ENCODE results near the gene LONRF2.

The LONRF2 gene

DNA sequence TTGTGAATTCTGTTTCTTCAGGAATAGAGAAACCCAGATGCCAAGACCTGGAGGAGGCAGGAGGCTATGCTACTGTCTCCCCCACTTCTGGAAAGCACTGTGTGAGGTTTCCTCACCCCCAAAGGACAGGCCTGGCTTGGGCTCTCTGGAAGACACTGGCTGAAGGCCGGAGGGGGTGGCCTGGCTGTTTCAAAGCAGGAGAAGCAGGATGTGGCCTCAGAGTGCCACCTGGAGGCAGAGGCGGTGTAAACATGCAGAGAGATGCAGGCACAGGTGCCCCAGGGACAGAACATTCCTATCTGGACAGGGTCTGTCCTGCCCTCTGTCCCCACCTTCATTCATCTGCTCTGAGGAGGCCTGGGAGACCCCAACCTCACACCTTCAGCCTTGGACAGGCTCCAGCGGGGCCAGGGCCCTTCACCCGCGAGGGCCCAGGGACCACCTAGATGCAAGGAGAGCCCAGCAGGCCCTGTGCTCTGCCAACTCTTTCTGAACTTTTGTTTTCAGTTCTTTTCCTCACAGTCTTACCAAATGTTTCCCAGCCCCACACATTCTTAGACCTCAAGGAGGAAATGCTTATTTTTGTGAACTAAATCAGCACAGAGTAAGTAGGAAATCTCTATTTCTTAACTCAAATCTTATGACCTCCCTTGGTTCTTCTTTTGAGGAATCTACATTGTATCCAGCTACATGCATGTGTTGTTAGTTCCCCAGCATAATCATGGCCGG is 79.2 kb downstream of the LONRF2 start:
- H3K4me1 ChIP-seq (ENCODE audit: control insufficient read depth, insufficient read depth, low read length), result peaks cover 7% of the 10 kb centered on the region; the same call in 1 of the 2 replicates
- no peaks in the 10 kb centered on the region for H3K36me3 ChIP-seq (ENCODE audit: control insufficient read depth, insufficient read depth, low read length)
- H3K9ac ChIP-seq (ENCODE audit: low read depth, low read length), result no peak overlapping the region
- H3K27ac ChIP-seq (ENCODE audit: low read depth, low read length), result no peak overlapping the region
- H3K4me3 ChIP-seq (ENCODE audit: low read depth, low read length), result no peak overlapping the region
- H3K27me3 ChIP-seq (ENCODE audit: control insufficient read depth, insufficient read depth, low read length), result no peaks in the 10 kb centered on the region
- H3K9me3 ChIP-seq (ENCODE audit: control insufficient read depth, insufficient read depth, low read length), result no peaks in the 10 kb centered on the region

DNA sequence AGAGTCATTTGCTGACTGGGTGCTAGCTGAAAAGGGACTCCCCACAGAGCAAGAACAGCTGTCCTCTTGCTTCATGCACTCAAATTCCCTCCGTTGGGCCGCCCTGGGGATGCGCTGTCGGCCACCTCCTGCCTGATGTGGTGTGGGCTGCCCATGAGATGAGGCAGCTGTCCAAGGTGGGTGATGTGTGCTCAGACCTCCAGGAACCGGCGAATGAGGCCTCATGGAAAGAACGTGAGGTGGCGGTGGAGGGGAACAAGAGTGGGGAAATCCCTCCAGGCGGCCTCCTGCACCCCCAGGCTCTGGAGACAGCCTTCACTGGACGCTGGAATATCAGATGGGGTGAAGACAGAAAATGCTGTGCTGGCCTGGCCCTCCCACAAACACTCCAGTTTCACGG is 79.8 kb downstream of the LONRF2 start:
- H3K4me1 ChIP-seq (ENCODE audit: control insufficient read depth, insufficient read depth, low read length), result peaks cover 7% of the 10 kb centered on the region; the same call in 1 of the 2 replicates
- H3K4me3 ChIP-seq (ENCODE audit: low read depth, low read length), result no peak overlapping the region
- no peak overlapping the region for H3K9ac ChIP-seq (ENCODE audit: low read depth, low read length)
- H3K36me3 ChIP-seq (ENCODE audit: control insufficient read depth, insufficient read depth, low read length), result no peaks in the 10 kb centered on the region
- H3K27me3 ChIP-seq (ENCODE audit: control insufficient read depth, insufficient read depth, low read length), result no peaks in the 10 kb centered on the region
- H3K9me3 ChIP-seq (ENCODE audit: control insufficient read depth, insufficient read depth, low read length), result no peaks in the 10 kb centered on the region
- no peak overlapping the region for H3K27ac ChIP-seq (ENCODE audit: low read depth, low read length)

DNA sequence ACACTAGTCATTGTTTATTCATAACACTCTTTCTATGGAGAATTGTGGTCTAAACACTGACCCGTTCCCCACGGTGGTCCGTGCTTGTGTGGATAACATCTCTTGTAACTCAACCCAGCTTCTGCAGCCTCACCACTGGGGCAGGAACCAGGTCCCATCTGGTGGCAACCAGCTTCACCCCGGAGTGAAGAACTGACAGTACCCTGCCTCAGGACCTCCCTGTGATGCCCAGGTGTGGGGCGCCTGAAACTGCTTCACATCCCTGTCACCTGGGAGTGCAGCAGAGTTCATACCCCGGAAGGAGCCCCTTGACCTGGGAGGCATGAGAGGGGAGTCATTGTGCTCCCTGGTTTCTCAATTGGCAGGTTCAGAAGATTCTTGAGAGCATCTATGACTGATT is 81.1 kb downstream of the LONRF2 start:
- peaks cover 7% of the 10 kb centered on the region; the same call in 1 of the 2 replicates for H3K4me1 ChIP-seq (ENCODE audit: control insufficient read depth, insufficient read depth, low read length)
- no peak overlapping the region for H3K27ac ChIP-seq (ENCODE audit: low read depth, low read length)
- no peaks in the 10 kb centered on the region for H3K9me3 ChIP-seq (ENCODE audit: control insufficient read depth, insufficient read depth, low read length)
- no peak overlapping the region for H3K4me3 ChIP-seq (ENCODE audit: low read depth, low read length)
- H3K27me3 ChIP-seq (ENCODE audit: control insufficient read depth, insufficient read depth, low read length), result peaks cover 6% of the 10 kb centered on the region; the same call in 1 of the 2 replicates
- H3K9ac ChIP-seq (ENCODE audit: low read depth, low read length), result no peak overlapping the region
- no peaks in the 10 kb centered on the region for H3K36me3 ChIP-seq (ENCODE audit: control insufficient read depth, insufficient read depth, low read length)

DNA sequence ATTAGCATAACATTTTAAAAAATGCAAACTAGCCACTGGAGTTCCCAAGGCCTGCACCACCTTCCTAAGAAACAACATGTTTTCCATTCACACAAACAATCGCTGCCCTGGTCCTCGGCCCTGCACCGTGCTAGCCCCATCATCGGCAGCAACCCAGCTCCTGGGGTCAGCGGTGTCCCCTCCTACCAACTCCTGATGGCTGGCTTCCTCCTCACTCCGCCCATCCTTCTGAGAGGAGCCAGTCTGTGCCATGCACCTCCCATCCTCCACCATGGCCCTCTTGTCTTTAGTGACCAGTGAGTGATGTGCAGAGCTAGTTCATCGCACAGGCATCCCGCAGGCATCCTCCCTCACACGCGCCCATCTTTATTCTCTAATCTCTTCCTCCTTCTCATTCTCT is 81.9 kb downstream of the LONRF2 start:
- no peaks in the 10 kb centered on the region for H3K36me3 ChIP-seq (ENCODE audit: control insufficient read depth, insufficient read depth, low read length)
- peaks cover 10% of the 10 kb centered on the region; the same call in 1 of the 2 replicates for H3K4me1 ChIP-seq (ENCODE audit: control insufficient read depth, insufficient read depth, low read length)
- H3K9ac ChIP-seq (ENCODE audit: low read depth, low read length), result no peak overlapping the region
- H3K27ac ChIP-seq (ENCODE audit: low read depth, low read length), result no peak overlapping the region
- peaks cover 6% of the 10 kb centered on the region; the same call in 1 of the 2 replicates for H3K27me3 ChIP-seq (ENCODE audit: control insufficient read depth, insufficient read depth, low read length)
- no peaks in the 10 kb centered on the region for H3K9me3 ChIP-seq (ENCODE audit: control insufficient read depth, insufficient read depth, low read length)
- no peak overlapping the region for H3K4me3 ChIP-seq (ENCODE audit: low read depth, low read length)

DNA sequence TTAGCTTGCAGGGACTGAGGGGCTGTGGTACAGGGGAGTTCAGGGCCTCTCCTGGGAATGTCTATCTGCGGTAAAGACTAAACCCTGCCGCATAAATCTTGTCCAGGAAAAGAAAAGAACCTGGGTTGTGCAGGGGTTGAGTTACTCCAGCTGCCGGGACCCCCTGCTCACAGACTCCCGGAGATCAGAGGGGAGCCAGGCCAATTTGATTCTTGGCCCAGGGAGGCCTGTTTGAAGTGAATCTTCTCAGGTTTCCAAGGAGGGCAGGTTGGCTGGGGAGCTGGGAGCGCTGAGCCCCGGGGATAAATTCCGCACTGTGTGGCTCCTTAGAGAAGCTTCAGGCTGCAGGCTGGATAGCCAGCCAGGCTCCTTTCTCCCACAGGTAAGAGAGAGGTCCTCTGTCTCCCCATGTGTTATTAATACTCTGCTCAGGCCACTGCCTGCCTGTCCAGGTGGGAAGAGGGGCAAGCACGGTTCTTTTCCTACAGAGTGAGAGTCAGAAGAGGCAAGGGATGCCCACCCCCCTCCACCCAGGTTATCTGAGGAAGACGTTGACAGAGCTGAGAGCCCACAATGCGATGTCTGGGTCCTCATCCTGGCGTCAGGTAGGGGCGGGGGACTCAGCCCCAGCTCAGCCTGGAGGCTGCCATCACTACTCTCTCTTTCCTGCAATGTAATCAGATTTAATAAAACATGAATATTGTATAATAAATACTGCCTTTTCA is 82.7 kb downstream of the LONRF2 start:
- Histone ChIP-seq H3K4me1 (ENCODE audit: control insufficient read depth, insufficient read depth, low read length) (peaks cover 17% of the 10 kb centered on the region; the same call in 1 of the 2 replicates), H3K36me3 (ENCODE audit: control insufficient read depth, insufficient read depth, low read length) (no peaks in the 10 kb centered on the region), H3K9ac (ENCODE audit: low read depth, low read length) (no peak overlapping the region), H3K27me3 (ENCODE audit: control insufficient read depth, insufficient read depth, low read length) (peaks cover 6% of the 10 kb centered on the region; the same call in 1 of the 2 replicates), H3K9me3 (ENCODE audit: control insufficient read depth, insufficient read depth, low read length) (no peaks in the 10 kb centered on the region), H3K27ac (ENCODE audit: low read depth, low read length) (no peak overlapping the region), H3K4me3 (ENCODE audit: low read depth, low read length) (no peak overlapping the region)

DNA sequence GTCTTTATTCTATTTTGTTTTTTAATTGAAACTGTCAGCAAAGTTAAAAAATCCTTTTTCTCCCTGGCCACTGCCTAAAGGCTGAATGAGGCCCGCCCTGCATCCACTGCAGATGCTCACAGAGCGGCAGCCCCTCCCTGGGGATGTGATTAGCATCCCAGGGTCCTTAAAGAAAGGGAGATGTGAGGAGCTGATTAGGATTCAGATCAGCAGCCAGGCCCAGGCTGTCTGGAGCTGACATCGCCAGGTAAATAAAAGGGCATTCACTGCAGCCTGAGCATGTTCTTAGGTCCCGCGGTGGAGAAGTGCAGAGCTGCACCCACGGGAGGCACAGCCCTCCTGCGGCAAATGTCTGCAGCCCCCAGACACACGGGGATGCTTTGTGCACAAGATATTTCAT is 83.8 kb downstream of the LONRF2 start:
- no peaks in the 10 kb centered on the region for H3K36me3 ChIP-seq (ENCODE audit: control insufficient read depth, insufficient read depth, low read length)

DNA sequence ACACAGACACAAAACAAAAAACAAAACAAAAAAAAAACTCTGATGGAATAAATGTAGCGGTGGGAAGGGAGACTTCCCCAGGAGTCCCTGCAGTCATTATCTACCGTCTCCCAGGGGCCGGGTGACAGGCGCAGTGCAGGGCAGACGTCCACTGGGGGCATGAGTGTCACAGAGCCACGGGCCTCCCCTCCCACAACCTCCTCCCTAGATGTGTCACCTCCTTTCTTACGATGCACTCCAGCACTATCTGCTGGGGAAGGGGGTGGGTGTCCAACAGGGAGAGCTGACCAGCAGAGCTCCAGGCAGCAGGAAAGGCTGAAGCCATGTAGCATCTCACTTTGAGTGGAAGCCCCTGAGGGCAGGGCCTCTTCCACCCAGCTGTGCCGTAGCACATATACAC is 84.5 kb downstream of the LONRF2 start:
- Histone ChIP-seq H3K27me3 (ENCODE audit: control insufficient read depth, insufficient read depth, low read length) (peaks cover 6% of the 10 kb centered on the region; the same call in 1 of the 2 replicates), H3K9me3 (ENCODE audit: control insufficient read depth, insufficient read depth, low read length) (no peaks in the 10 kb centered on the region), H3K27ac (ENCODE audit: low read depth, low read length) (no peak overlapping the region), H3K36me3 (ENCODE audit: control insufficient read depth, insufficient read depth, low read length) (no peaks in the 10 kb centered on the region), H3K9ac (ENCODE audit: low read depth, low read length) (no peak overlapping the region), H3K4me1 (ENCODE audit: control insufficient read depth, insufficient read depth, low read length) (peaks cover 24% of the 10 kb centered on the region), H3K4me3 (ENCODE audit: low read depth, low read length) (no peak overlapping the region)

More for the DNA sequence above, 83.8 kb downstream of the LONRF2 start:
- no peak overlapping the region for H3K27ac ChIP-seq (ENCODE audit: low read depth, low read length)
- no peaks in the 10 kb centered on the region for H3K9me3 ChIP-seq (ENCODE audit: control insufficient read depth, insufficient read depth, low read length)
- H3K4me1 ChIP-seq (ENCODE audit: control insufficient read depth, insufficient read depth, low read length), result peaks cover 24% of the 10 kb centered on the region
- no peak overlapping the region for H3K9ac ChIP-seq (ENCODE audit: low read depth, low read length)
- H3K4me3 ChIP-seq (ENCODE audit: low read depth, low read length), result no peak overlapping the region
- H3K27me3 ChIP-seq (ENCODE audit: control insufficient read depth, insufficient read depth, low read length), result peaks cover 6% of the 10 kb centered on the region; the same call in 1 of the 2 replicates

DNA sequence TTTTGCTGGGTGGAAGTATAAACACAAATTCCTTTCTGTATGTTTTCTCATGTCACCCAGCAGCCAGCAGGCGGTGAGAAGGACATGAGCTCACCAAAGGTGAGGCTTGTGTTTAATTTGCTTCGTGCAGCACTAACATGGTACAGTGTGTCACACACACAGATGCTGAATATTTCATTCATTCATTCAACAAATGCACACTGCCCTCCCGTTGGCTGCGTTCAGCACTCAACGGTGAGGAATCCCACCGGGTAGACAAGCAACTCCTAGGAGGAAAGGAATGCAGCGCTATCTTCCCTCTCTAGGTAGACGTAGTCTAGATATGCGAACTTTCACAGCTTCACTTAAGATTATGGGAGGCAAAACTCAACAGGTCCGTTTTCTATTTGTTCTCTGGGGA is 85.1 kb downstream of the LONRF2 start:
- no peaks in the 10 kb centered on the region for H3K9me3 ChIP-seq (ENCODE audit: control insufficient read depth, insufficient read depth, low read length)

DNA sequence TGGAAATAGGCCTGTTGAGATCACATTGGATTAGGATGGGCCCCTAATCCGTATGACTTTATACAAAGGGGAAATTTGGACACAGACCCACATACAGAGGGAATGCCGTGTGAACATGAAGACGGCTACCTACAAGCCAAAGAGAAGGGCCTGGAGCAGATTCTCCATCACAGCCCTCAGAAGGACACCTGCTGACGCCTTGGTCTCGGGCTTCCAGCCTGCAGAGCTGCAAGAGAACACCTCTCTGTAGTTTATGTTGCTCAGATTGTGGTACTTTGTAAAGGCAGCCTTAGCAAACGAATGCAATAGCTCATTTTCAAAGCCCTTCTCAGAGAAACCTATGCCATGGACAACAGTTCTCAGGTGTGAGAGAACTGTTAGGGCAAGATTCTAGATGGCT is 86.1 kb downstream of the LONRF2 start:
- Histone ChIP-seq H3K4me3 (ENCODE audit: low read depth, low read length) (no peak overlapping the region), H3K27ac (ENCODE audit: low read depth, low read length) (no peak overlapping the region), H3K36me3 (ENCODE audit: control insufficient read depth, insufficient read depth, low read length) (no peaks in the 10 kb centered on the region), H3K4me1 (ENCODE audit: control insufficient read depth, insufficient read depth, low read length) (peaks cover 24% of the 10 kb centered on the region), H3K9ac (ENCODE audit: low read depth, low read length) (no peak overlapping the region), H3K27me3 (ENCODE audit: control insufficient read depth, insufficient read depth, low read length) (peaks cover 6% of the 10 kb centered on the region; the same call in 1 of the 2 replicates), H3K9me3 (ENCODE audit: control insufficient read depth, insufficient read depth, low read length) (no peaks in the 10 kb centered on the region)

More for the DNA sequence above, 85.1 kb downstream of the LONRF2 start:
- no peak overlapping the region for H3K27ac ChIP-seq (ENCODE audit: low read depth, low read length)
- peaks cover 24% of the 10 kb centered on the region for H3K4me1 ChIP-seq (ENCODE audit: control insufficient read depth, insufficient read depth, low read length)
- H3K36me3 ChIP-seq (ENCODE audit: control insufficient read depth, insufficient read depth, low read length), result no peaks in the 10 kb centered on the region
- peaks cover 6% of the 10 kb centered on the region; the same call in 1 of the 2 replicates for H3K27me3 ChIP-seq (ENCODE audit: control insufficient read depth, insufficient read depth, low read length)
- no peak overlapping the region for H3K4me3 ChIP-seq (ENCODE audit: low read depth, low read length)
- no peak overlapping the region for H3K9ac ChIP-seq (ENCODE audit: low read depth, low read length)

DNA sequence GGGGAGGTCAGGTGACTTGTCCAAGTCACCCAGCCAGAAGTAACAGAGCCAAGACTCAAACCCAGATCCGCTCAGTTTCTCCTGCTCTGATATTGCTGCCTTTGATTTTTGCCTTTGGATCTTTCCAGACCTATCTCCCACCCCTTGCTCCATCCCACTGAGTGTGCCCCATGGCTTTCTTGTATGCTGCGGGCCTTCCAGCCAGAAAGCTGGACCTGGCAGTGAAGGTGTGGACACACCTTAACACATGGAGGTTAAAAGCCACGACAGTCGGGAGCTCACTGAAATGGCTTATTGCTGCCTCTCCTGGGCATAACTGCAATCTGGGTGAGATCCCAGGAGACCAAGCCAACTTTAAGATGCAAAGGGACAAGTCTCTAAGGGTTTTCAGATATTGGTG is 86.7 kb downstream of the LONRF2 start:
- no peaks in the 10 kb centered on the region for H3K9me3 ChIP-seq (ENCODE audit: control insufficient read depth, insufficient read depth, low read length)
- H3K27ac ChIP-seq (ENCODE audit: low read depth, low read length), result peak overlapping the region; percentile 44
- H3K9ac ChIP-seq (ENCODE audit: low read depth, low read length), result no peak overlapping the region
- H3K36me3 ChIP-seq (ENCODE audit: control insufficient read depth, insufficient read depth, low read length), result no peaks in the 10 kb centered on the region
- no peak overlapping the region for H3K4me3 ChIP-seq (ENCODE audit: low read depth, low read length)
- H3K27me3 ChIP-seq (ENCODE audit: control insufficient read depth, insufficient read depth, low read length), result peaks cover 6% of the 10 kb centered on the region; the same call in 1 of the 2 replicates
- peaks cover 24% of the 10 kb centered on the region for H3K4me1 ChIP-seq (ENCODE audit: control insufficient read depth, insufficient read depth, low read length)

DNA sequence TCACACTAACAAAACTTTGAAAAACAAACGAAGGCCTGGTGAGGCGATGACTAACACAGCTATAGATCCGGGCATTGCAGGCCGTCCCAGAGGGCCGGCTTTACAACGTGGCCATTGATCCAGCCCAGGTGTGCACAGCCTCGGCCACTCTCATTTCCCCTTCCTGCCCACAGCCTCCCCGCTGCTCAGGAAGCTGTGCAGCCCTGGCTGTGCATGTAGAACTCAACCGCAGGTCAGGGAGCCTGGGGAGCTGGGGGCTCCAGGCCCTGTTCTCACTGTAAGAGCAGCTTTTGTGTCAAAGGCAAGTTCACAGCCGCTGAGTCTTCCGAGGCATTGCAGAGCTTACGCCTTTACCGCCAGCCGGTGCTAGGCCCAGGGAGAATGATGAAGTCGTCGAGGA is 87.2 kb downstream of the LONRF2 start:
- no peaks in the 10 kb centered on the region for H3K36me3 ChIP-seq (ENCODE audit: control insufficient read depth, insufficient read depth, low read length)
- H3K9ac ChIP-seq (ENCODE audit: low read depth, low read length), result no peak overlapping the region
- H3K27ac ChIP-seq (ENCODE audit: low read depth, low read length), result peak overlapping the region; percentile 44
- H3K4me3 ChIP-seq (ENCODE audit: low read depth, low read length), result no peak overlapping the region
- no peaks in the 10 kb centered on the region for H3K9me3 ChIP-seq (ENCODE audit: control insufficient read depth, insufficient read depth, low read length)
- H3K4me1 ChIP-seq (ENCODE audit: control insufficient read depth, insufficient read depth, low read length), result peaks cover 24% of the 10 kb centered on the region
- H3K27me3 ChIP-seq (ENCODE audit: control insufficient read depth, insufficient read depth, low read length), result peaks cover 6% of the 10 kb centered on the region; the same call in 1 of the 2 replicates

Data from HUES48 (cell line).